Measurements from ENCODE around the gene ARRDC3. TPM values are rescaled to one million over a fixed set of nuclear protein-coding genes. Genes with fewer than 3 reads are reported as not detected.

ARRDC3 gene
- total RNA-seq, 1 experiment from 2014 or later = 2.8 TPM

GRCh38 chr5:91331705-91332104, 51.4 kb downstream of the ARRDC3 start:
- H3K56ac ChIP-seq (ENCODE audit: insufficient read length, low read depth, low read length) = no peak overlapping the region
- no peaks in the 10 kb centered on the region for H4K20me1 ChIP-seq (ENCODE audit: control insufficient read depth, insufficient read depth, insufficient read length)
- no peak overlapping the region for H3K4ac ChIP-seq (ENCODE audit: low read depth, low read length)
- H3K4me2 ChIP-seq (ENCODE audit: insufficient read depth, insufficient read length, low read length) = no peak overlapping the region
- DNase-seq = no peak
- no peak overlapping the region for H2AK5ac ChIP-seq (ENCODE audit: insufficient read length, low read length)
- H2BK20ac ChIP-seq (ENCODE audit: low read depth, low read length, poor library complexity, severe bottlenecking) = no peak overlapping the region
- no peak overlapping the region for H3K4me3 Mint-ChIP-seq
- no CpG with 5 or more reads among the region's 1 CpG for WGBS (ENCODE audit: extremely low coverage, insufficient read length, low lambda C conversion rate)
- H3K14ac ChIP-seq (ENCODE audit: insufficient read depth, low read length) = no peak overlapping the region
- no peaks in the 10 kb centered on the region for H3K79me1 ChIP-seq (ENCODE audit: insufficient read depth, low read depth, low read length, poor library complexity, severe bottlenecking)
- TF ChIP-seq, protein P1, sequence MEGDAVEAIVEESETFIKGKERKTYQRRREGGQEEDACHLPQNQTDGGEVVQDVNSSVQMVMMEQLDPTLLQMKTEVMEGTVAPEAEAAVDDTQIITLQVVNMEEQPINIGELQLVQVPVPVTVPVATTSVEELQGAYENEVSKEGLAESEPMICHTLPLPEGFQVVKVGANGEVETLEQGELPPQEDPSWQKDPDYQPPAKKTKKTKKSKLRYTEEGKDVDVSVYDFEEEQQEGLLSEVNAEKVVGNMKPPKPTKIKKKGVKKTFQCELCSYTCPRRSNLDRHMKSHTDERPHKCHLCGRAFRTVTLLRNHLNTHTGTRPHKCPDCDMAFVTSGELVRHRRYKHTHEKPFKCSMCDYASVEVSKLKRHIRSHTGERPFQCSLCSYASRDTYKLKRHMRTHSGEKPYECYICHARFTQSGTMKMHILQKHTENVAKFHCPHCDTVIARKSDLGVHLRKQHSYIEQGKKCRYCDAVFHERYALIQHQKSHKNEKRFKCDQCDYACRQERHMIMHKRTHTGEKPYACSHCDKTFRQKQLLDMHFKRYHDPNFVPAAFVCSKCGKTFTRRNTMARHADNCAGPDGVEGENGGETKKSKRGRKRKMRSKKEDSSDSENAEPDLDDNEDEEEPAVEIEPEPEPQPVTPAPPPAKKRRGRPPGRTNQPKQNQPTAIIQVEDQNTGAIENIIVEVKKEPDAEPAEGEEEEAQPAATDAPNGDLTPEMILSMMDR (conservative IDR thresholded peaks at IDR 0.05) = no peak
- no peak overlapping the region for H4K5ac ChIP-seq (ENCODE audit: insufficient read length, low read depth, low read length)
- H3K27me3 ChIP-seq (ENCODE audit: insufficient read depth, low read length) = no peaks in the 10 kb centered on the region
- H2BK5ac ChIP-seq (ENCODE audit: insufficient read length, low read length) = no peak overlapping the region
- H3K36me3 Mint-ChIP-seq (ENCODE audit: insufficient read depth in 1 of 3, low read depth in 3 of 3) = no peaks in the 10 kb centered on the region
- peaks cover 6% of the 10 kb centered on the region for H3K4me1 ChIP-seq (ENCODE audit: insufficient read depth, low read length)
- H3T11ph ChIP-seq (ENCODE audit: low read length) = no peak overlapping the region
- no peaks in the 10 kb centered on the region for H3K9me3 Mint-ChIP-seq
- H3K27ac Mint-ChIP-seq = peak overlapping the region in 1 of 3 experiments; percentile 62; a peak in 1 of 7 replicates
- no peak overlapping the region for H3K23ac ChIP-seq (ENCODE audit: insufficient read length, low read depth, low read length)
- H3K9me3 ChIP-seq (ENCODE audit: control insufficient read depth, low read depth, low read length) = no peaks in the 10 kb centered on the region
- H3K79me2 ChIP-seq (ENCODE audit: insufficient read depth, low read length) = no peaks in the 10 kb centered on the region
- no peak overlapping the region for H2BK120ac ChIP-seq (ENCODE audit: low read depth, low read length, poor library complexity, severe bottlenecking)
- no peak overlapping the region for H2BK12ac ChIP-seq (ENCODE audit: insufficient read length, low read depth, low read length)
- H4K8ac ChIP-seq (replicated peaks; ENCODE audit: insufficient read length, low read depth, low read length) = no peak overlapping the region
- no peak overlapping the region for H3K9ac ChIP-seq (ENCODE audit: extremely low read depth, insufficient read length, low read length)
- no peaks in the 10 kb centered on the region for H3K23me2 ChIP-seq (ENCODE audit: insufficient read length, low read depth, low read length, poor library complexity, severe bottlenecking)
- H3K27ac ChIP-seq (ENCODE audit: insufficient read length, low read depth, low read length) = no peak overlapping the region
- H4K91ac ChIP-seq (ENCODE audit: insufficient read length, low read depth, low read length) = no peak overlapping the region
- no peak overlapping the region for H2BK15ac ChIP-seq (ENCODE audit: low read depth, low read length)
- no peaks in the 10 kb centered on the region for H3K27me3 Mint-ChIP-seq (ENCODE audit: low read depth)
- no peak overlapping the region for H2AFZ ChIP-seq (ENCODE audit: low read length)
- H3K4me1 Mint-ChIP-seq = peaks cover 26 to 35% of the 10 kb centered on the region in 2 experiments
- H3K18ac ChIP-seq (ENCODE audit: insufficient read length, low read depth, low read length) = no peak overlapping the region

All from H9 (cell line).